Central memory CD8-positive, alpha-beta T cell (primary cell): Measurements from ENCODE around the gene ACOXL.

Experiments used
- ATAC-seq: fragments of 150-1000 bp; cut with Tn5 transposase; replicated peaks from 2 replicates; pipeline ENCODE4 v1.10.0; 2022; ENCODE audit warnings: mild to moderate bottlenecking, moderate FRiP score, moderate number of reproducible peaks; ENCODE audit not compliant: poor library complexity, severe bottlenecking; ENCODE audit errors: extremely low read depth
- DNase-seq, 2 donors: peaks; one replicate each; pipeline ENCODE4 v3.0.0; 2021; ENCODE audit warnings: low spot score in 2 of 2
- H3K27ac Mint-ChIP-seq: one replicate; pipeline ENCODE4 v1.8.0; 2022; ENCODE audit warnings: low read depth, mild to moderate bottlenecking, moderate library complexity, mixed read lengths
- H3K27me3 Mint-ChIP-seq: one replicate; pipeline ENCODE4 v1.8.0; 2022; ENCODE audit warnings: mixed read lengths
- H3K36me3 Mint-ChIP-seq: one replicate; pipeline ENCODE4 v1.8.0; 2022; ENCODE audit warnings: mild to moderate bottlenecking, moderate library complexity, mixed read lengths; ENCODE audit not compliant: insufficient read depth
- H3K4me1 Mint-ChIP-seq: one replicate; pipeline ENCODE4 v1.8.0; 2022; ENCODE audit warnings: mixed read lengths
- H3K4me3 Mint-ChIP-seq: one replicate; pipeline ENCODE4 v1.8.0; 2022; ENCODE audit warnings: mild to moderate bottlenecking, moderate library complexity, mixed read lengths
- H3K9me3 Mint-ChIP-seq: one replicate; pipeline ENCODE4 v1.8.0; 2022; ENCODE audit warnings: mixed read lengths

The ACOXL gene

GRCh38 chr2:111005821-111006220, 273.4 kb downstream of the ACOXL start:
- Mint-ChIP-seq H3K36me3 (no peaks in the 10 kb centered on the region), H3K4me1 (peaks cover 13% of the 10 kb centered on the region), H3K4me3 (no peak overlapping the region), H3K9me3 (no peaks in the 10 kb centered on the region), H3K27ac (no peak overlapping the region), H3K27me3 (peaks cover 30% of the 10 kb centered on the region)
- no peak for ATAC-seq
- DNase-seq = no peak

DNA sequence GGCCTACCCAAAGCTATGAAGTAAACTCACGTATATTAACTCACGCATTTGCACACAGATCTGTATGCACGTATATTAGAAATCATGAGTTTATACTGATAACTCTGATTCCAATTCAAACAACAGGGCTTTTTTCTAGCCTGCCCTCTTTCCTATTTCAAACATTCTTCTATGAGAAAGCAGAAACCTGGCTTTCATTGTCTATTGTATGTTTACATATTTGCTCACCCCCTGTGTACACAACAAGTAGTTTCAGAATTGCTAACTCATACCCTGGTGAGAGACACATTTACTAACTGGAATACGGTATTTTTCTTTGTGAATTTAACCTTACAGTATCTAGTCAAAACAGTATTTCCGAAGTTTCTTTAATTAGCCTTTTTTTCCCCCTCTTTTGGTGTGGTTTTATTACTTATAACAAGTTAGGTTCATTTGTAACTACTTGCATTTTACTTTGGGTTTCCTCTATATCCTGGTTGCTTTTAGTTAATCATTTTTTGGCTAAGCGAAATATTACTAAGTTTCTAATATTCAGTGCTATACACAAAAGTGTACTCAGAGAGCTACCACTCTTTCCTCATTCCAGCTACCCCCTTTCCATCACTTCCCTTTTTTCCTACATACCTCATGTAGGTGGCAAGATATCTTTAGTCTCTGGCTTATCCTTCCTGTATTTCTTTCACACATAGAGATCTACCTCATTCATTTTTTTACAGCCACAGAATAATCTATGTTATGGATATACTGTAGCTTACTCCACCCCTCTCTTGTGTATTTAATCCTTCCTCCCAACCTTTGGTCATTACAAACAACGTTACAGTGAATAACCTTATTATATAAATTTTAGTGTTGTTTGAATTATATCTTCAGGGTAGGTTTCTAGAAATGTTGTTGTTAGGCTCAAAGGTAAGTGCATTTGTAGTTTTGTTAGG, 275.6 kb downstream of the ACOXL start:
- Mint-ChIP-seq H3K4me1 (peaks cover 13% of the 10 kb centered on the region), H3K4me3 (no peak overlapping the region), H3K36me3 (no peaks in the 10 kb centered on the region), H3K27me3 (peaks cover 38% of the 10 kb centered on the region), H3K9me3 (peaks cover 6% of the 10 kb centered on the region), H3K27ac (no peak overlapping the region)
- ATAC-seq = no peak
- DNase-seq = no peak

- no peaks in the 10 kb centered on the region for H3K36me3 Mint-ChIP-seq
- H3K4me3 Mint-ChIP-seq = no peak overlapping the region
- H3K27me3 Mint-ChIP-seq = peaks cover 38% of the 10 kb centered on the region
- peaks cover 1% of the 10 kb centered on the region for H3K4me1 Mint-ChIP-seq
- peaks cover 11% of the 10 kb centered on the region for H3K9me3 Mint-ChIP-seq
- DNase-seq (no peak), ATAC-seq (no peak)
- no peak overlapping the region for H3K27ac Mint-ChIP-seq
Measured at GRCh38 chr2:111011218-111011617, 278.8 kb downstream of the ACOXL start.

DNA sequence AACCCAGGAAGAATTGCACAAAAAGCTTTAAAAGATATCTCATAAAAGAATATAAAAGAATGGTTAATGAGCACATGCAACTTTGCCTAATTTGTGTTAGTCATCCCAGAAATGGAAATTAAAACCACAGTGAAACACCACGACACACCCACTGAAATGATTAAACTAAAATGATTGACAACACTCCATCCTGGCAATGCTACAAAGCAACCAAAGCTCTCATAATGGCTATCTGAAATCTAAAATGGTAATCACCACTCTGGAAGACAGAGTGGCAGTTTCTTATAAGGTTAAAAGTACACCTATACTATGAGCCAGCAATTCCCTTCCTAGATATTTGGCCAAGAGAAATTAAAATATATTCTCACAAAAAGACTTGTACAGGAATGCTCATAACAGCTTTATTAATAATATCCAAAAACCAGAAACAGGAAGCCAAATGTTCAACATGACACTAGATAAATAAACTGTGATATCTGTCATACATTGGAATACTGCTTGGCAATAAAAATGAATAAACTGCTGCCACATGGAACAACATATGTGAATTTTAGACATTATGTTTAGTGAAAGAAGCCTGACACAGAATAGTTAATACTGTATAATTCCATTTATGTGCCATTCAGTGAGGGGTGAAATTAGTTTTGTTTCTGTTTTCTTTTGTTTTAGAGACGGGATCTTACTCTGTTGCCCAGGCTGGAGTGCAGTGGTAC, 283.1 kb downstream of the ACOXL start:
- H3K4me1 Mint-ChIP-seq = peaks cover 17% of the 10 kb centered on the region

DNA sequence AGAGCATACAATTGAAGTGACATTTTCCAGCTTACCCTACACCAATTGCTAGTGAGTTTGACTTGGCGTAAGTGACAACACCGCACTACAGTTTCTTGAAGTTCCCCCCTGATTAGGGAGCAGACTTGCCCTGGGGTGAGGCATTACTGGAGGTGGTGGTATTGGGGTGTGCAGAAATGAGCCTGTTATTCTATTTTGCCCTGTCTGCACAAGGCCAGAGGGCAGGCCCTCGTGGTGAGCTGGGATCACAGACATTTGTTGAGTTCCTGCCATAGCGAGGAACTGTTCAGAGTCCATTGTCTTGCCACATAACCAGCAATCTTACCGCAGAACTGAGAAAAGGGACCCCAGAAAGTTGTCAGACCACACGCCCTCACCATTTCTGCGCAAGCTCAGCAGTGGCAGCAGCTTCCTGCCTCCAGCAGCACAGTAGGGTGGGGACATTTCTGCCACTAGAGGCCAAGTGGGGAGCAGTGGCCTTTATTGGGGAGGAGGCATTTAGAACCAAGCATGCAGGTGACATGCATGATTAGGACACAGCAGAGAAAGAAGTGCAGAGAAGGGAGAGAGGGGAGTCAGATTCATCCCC, 284.8 kb downstream of the ACOXL start:
- Mint-ChIP-seq H3K9me3 (peaks cover 5% of the 10 kb centered on the region), H3K27ac (no peak overlapping the region), H3K4me3 (no peak overlapping the region), H3K36me3 (no peaks in the 10 kb centered on the region), H3K27me3 (no peaks in the 10 kb centered on the region), H3K4me1 (peaks cover 17% of the 10 kb centered on the region)
- no peak for DNase-seq
- ATAC-seq = peak; percentile 46

More for the DNA sequence above, 283.1 kb downstream of the ACOXL start:
- Mint-ChIP-seq H3K4me3 (no peak overlapping the region), H3K27me3 (peaks cover 11% of the 10 kb centered on the region), H3K27ac (no peak overlapping the region), H3K36me3 (no peaks in the 10 kb centered on the region), H3K9me3 (peaks cover 11% of the 10 kb centered on the region)
- no peak for ATAC-seq
- no peak for DNase-seq

- Mint-ChIP-seq H3K27ac (no peak overlapping the region), H3K9me3 (peaks cover 5% of the 10 kb centered on the region), H3K36me3 (no peaks in the 10 kb centered on the region), H3K4me3 (no peak overlapping the region), H3K27me3 (no peaks in the 10 kb centered on the region), H3K4me1 (peaks cover 17% of the 10 kb centered on the region)
- DNase-seq = no peak
- ATAC-seq = no peak
Measured at GRCh38 chr2:111017909-111018308, 285.5 kb downstream of the ACOXL start.

GRCh38 chr2:111019381-111019780, 287.0 kb downstream of the ACOXL start:
- DNase-seq (no peak), ATAC-seq (no peak)
- H3K36me3 Mint-ChIP-seq = no peaks in the 10 kb centered on the region
- no peak overlapping the region for H3K27ac Mint-ChIP-seq
- H3K4me3 Mint-ChIP-seq = no peak overlapping the region
- no peaks in the 10 kb centered on the region for H3K9me3 Mint-ChIP-seq
- no peaks in the 10 kb centered on the region for H3K27me3 Mint-ChIP-seq
- H3K4me1 Mint-ChIP-seq = peaks cover 17% of the 10 kb centered on the region

DNA sequence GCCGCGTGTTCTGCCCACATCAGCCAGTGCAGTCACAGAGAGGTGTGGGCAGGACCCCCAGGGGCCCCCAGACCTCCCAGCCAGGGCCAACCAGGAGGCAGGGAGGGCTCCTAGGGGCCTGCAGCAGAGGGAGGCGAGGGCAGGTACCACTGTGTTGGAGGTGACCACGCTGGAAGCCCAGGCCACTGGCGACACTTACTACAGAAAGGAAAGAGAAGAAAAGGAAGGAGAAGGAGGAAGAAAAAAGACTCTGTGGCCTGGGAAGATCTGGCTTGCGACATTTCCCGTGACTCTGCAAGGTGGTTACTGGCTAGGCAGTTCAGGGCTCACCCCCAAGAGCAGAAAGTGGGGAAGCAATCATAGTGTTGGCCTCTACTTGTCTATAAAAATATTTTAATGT, 290.3 kb downstream of the ACOXL start:
- Mint-ChIP-seq H3K27me3 (no peaks in the 10 kb centered on the region), H3K9me3 (no peaks in the 10 kb centered on the region), H3K36me3 (no peaks in the 10 kb centered on the region), H3K27ac (no peak overlapping the region), H3K4me3 (no peak overlapping the region), H3K4me1 (peaks cover 2% of the 10 kb centered on the region)
- ATAC-seq (no peak), DNase-seq (no peak)

DNA sequence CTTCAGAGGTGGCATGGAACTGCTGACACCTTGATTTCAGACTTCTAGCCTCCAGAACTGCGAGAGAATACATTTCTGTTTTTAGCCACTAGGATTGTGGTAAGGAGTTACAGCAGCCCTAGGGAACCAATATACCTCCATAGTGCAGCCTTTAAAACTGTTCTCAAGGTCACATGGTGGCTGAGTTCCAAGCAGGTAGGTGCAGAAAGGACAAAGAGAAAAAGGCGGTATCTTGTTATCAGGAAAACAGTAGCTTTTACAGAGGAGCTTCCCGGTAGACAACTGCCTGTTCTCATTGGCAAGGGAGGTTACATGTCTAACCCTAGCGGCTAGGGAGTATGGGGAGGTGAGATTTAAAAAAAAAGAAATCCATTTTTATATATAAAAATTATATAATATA, 292.1 kb downstream of the ACOXL start:
- Mint-ChIP-seq H3K4me3 (no peak overlapping the region), H3K27me3 (no peaks in the 10 kb centered on the region), H3K36me3 (no peaks in the 10 kb centered on the region), H3K27ac (no peak overlapping the region), H3K9me3 (no peaks in the 10 kb centered on the region), H3K4me1 (no peaks in the 10 kb centered on the region)
- DNase-seq (no peak), ATAC-seq (no peak)

DNA sequence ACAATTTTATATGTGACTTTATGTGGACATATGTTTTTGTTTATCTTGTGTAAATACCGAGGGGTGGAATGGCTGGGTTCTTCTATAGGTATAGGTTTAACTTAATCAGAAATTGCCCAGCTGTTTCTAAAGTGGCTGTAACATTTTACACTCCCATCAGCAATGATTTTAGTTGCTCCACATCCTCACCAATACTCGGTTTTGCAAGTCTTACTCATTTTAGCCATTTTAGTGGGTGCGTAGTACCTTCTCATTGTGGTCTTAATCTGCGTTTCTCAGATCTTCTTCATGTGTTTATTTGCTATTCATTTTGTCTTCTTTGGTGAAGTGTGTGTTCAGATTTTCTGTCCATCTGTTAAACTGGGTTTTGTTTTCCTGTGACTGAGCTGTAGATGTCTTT, 292.9 kb downstream of the ACOXL start:
- Mint-ChIP-seq H3K27me3 (peaks cover 5% of the 10 kb centered on the region), H3K4me3 (no peak overlapping the region), H3K9me3 (no peaks in the 10 kb centered on the region), H3K27ac (no peak overlapping the region), H3K36me3 (no peaks in the 10 kb centered on the region), H3K4me1 (peaks cover 3% of the 10 kb centered on the region)
- ATAC-seq (no peak), DNase-seq (no peak)

DNA sequence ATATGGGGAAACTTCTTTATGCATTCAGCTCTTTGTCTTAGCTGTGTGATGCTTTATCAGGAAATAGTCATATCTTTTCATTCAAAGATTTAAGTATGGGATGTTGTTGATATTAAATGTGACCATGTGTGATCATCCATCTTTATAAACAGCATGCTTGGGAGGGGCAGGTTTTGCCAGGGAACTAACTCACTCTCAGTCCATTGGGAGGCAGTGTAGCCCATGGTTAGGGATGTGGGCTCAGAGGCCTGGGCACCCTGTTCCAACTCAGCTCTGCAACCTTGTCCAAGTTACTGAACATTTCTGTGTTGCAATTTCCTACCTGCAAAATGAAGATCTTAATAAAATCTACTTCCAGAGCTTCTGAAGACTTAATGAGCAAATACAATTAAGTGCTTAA, 296.3 kb downstream of the ACOXL start:
- Mint-ChIP-seq H3K9me3 (no peaks in the 10 kb centered on the region), H3K4me3 (no peak overlapping the region), H3K36me3 (no peaks in the 10 kb centered on the region), H3K4me1 (peaks cover 12% of the 10 kb centered on the region), H3K27me3 (peaks cover 35% of the 10 kb centered on the region), H3K27ac (no peak overlapping the region)
- ATAC-seq = no peak
- no peak for DNase-seq

- Mint-ChIP-seq H3K27me3 (peaks cover 35% of the 10 kb centered on the region), H3K4me3 (no peak overlapping the region), H3K27ac (no peak overlapping the region), H3K9me3 (no peaks in the 10 kb centered on the region), H3K36me3 (no peaks in the 10 kb centered on the region), H3K4me1 (peaks cover 12% of the 10 kb centered on the region)
- ATAC-seq (no peak), DNase-seq (no peak)
Measured at GRCh38 chr2:111029181-111029927, 297.0 kb downstream of the ACOXL start.
